ENCODE measurements around the gene PRR33.

PRR33 gene

DNA sequence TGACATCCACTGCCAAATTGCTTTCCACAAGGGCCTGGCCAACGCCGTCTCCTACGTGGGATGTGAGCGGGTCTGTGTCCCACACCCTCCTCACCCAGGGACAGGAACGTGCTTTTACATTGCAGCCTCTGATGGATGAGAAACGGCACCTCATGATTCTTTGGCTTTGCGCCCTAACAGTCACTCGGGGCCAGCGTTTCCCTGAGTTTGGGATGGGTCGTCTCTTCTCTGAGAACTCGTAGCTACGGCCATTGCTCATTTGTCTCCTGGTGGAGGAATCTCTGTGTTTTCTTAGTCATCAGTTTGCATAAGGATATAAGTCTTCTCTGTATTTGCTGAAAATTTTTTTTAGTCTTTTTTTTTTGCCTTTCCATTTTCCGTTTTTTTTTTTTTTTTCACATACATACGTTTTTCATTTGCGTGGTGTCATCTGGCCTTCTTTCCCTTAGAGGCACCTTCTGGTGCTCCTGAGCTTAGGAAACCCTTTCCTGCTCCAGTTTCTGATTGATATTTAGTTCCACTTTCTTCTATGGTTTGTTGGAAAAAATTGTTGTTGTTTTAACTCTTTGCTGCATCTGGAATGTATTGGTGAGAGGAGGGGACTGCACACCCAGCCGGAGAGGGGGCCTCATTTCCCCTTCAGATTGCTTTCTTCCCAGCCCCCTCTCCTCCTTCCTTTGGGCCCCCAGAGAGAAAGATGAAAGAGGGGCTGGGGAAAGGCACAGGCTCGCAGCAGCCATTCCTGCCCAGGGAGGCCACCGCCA lies 39.8 kb upstream of the PRR33 start:
- DNase-seq (ENCODE audit: low spot score), result no peak
- peak overlapping the region in 1 of 2 donors; percentile 58 for H3K27ac ChIP-seq
- TF ChIP-seq, protein P1, sequence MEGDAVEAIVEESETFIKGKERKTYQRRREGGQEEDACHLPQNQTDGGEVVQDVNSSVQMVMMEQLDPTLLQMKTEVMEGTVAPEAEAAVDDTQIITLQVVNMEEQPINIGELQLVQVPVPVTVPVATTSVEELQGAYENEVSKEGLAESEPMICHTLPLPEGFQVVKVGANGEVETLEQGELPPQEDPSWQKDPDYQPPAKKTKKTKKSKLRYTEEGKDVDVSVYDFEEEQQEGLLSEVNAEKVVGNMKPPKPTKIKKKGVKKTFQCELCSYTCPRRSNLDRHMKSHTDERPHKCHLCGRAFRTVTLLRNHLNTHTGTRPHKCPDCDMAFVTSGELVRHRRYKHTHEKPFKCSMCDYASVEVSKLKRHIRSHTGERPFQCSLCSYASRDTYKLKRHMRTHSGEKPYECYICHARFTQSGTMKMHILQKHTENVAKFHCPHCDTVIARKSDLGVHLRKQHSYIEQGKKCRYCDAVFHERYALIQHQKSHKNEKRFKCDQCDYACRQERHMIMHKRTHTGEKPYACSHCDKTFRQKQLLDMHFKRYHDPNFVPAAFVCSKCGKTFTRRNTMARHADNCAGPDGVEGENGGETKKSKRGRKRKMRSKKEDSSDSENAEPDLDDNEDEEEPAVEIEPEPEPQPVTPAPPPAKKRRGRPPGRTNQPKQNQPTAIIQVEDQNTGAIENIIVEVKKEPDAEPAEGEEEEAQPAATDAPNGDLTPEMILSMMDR (IDR thresholded peaks at IDR 0.05), result no peak
- no peak overlapping the region for H3K4me3 ChIP-seq

DNA sequence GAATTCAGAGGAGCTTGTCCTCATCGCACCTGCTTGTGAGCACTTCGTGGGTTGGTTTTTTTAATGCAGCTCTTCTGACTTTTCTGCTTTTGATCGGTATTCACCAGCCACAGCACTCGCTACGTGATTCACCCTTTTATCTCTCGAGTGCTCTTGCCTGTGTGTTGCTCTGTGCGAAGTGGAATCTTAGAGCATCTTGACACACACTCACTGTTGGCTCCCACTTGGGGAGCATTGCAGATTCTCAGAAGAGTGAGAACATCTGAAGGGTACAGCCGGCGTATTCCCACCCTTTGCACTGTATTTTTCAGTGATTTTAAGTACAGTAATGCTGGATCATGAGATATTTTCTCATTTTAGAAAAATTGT lies 38.8 kb upstream of the PRR33 start:
- H3K4me3 ChIP-seq, result no peak overlapping the region
- no peak for DNase-seq (ENCODE audit: low spot score)
- TF ChIP-seq, protein P1 (IDR thresholded peaks at IDR 0.05), result no peak
- H3K27ac ChIP-seq, result no peak overlapping the region

DNA sequence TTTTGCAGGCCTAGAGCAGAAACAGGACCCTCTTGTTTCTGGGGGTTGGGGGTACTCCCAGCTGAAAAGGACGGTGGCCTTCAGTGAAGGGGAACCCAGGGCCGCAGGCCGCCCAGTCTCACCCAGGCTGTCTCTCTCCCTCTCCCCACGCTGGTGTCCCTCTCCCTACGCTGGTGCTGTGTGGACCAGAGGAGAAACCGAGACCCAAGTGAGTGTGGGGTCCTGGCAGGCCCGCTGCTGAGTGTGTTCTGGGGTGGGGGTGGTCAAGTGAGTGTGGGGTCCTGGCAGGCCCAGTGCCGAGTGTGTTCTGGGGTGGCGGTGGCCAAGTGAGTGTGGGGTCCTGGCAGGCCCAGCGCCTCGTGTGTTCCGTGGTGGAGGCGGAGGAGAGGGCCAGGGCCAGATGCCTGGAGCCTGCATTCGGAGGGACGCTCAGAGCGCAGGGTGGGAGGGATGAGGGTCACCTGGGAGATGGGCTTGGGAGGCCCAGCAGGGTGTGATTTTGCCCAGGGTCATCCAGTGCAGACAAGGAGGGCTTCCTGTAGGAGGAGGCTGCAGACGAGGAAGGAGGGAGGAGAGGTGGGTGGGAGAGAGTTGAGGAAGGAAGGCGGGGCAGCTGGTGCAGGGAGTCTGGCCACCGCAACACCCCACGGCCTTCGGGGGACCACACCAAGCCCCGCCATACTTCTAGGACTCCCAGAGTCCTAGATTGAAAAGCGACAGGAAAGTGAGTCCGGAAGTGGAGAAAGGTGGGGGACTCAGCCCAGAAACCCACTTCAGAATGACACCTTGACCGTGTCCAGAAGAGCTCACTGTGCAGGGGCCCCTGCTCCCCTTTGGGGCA lies 38.1 kb upstream of the PRR33 start:
- no peak overlapping the region for H3K4me3 ChIP-seq
- TF ChIP-seq, protein P1 (IDR thresholded peaks at IDR 0.05), result no peak
- DNase-seq (ENCODE audit: low spot score), result no peak
- peak overlapping the region in 1 of 2 donors; percentile 45 for H3K27ac ChIP-seq

DNA sequence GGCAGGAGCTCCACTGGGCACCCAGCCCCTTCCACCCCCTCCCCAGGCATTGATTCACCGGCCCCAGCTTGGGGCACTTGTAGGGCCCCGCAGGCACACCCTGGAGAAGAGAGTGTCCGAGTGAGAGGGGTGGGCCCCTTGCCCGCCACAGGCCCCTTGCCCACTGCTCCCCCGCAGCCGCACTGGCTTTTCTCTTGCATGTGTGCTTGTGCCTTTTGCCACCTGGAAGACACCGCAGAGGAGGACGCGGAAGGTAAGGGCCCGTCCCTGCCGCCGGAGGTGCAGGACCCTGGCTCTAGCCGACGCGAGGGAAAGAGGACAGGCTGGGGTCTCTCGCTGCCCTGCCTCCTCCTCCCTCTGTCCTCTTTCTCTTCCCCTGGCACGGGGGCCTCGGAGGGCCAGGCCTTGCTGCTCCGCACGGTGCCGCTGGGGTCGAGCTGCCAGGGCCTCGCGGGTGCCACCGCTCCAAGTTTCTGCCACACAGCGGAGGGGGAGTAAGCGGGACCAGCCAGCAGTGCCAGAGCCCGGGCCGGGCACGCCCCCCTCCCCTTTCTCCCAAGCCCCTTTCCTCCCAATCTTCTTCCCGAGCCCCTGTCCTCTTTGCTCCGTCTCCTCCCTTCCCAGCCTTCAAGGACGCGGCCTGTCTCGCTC lies 37.3 kb upstream of the PRR33 start:
- DNase-seq (ENCODE audit: low spot score), result no peak
- Histone ChIP-seq H3K27ac (peak overlapping the region in 1 of 2 donors; percentile 76), H3K4me3 (no peak overlapping the region)
- TF ChIP-seq, protein P1 (IDR thresholded peaks at IDR 0.05), result no peak

DNA sequence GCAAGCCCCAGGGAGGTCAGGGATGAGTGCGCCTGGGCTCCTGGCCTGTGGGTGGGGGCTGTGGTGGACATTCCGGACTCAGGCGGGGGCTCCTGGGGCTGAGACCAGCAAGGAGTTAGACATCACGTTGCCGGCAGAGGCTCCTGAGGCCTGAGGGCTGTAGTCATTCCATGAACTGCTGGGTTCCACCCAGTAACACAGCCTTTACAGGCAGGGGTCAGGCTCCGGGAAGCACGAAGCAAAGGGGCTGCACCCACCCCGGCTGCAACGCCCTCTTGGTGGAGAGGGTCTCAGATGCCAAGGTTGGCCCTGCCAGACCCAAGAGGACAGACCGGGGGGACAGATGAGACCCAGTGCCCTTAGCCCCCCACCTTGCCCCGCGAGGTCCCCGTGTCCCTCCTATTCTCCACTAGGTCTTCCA lies 36.8 kb upstream of the PRR33 start:
- TF ChIP-seq, protein P1 (IDR thresholded peaks at IDR 0.05), result no peak
- no peak for DNase-seq (ENCODE audit: low spot score)
- Histone ChIP-seq H3K27ac (peak overlapping the region in 1 of 2 donors; percentile 76), H3K4me3 (no peak overlapping the region)

DNA sequence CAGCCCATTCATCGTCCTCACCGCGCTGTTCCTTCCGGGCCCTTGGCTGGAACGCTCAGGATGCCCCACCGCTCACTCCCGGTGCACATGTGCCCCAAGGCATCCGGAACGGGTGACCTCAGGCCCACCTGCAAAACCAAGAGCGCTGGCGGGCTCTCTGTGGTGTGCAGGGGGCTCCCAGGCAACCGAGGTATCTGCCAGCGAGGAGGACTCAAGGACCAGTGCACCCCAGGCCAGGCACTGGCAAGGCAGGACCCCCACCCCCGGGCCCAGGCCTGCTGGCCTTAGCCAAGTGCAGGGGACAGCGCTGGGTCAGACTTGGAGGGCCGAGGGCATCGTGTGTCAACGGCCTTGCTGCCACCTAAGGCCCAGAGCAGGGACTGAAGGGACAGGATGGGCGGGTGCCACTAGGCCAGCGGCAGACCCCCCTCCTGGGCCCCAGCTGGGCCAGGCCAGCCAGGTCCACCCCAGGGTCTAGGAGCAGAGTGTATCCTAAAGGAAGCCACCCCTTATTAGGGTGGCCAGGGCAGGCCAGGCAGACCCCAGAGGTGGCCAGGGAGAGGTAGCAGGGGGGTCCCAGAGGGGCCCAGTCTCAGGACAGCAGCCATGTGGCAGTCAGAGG lies 36.3 kb upstream of the PRR33 start:
- Histone ChIP-seq H3K4me3 (no peak overlapping the region), H3K27ac (peak overlapping the region in 1 of 2 donors; percentile 76)
- DNase-seq (ENCODE audit: low spot score), result no peak
- TF ChIP-seq, protein P1 (IDR thresholded peaks at IDR 0.05), result no peak
